Endodermal cell (in vitro differentiated cells): ENCODE measurements around the gene SQSTM1. TPM values are rescaled to one million over a fixed set of nuclear protein-coding genes. Genes with fewer than 3 reads are reported as not detected.

Experiments used
- DNase-seq: peaks from one replicate; pipeline ENCODE4 v3.0.0-alpha.2; 2017
- H3K27ac ChIP-seq: 2 replicates; pipeline ENCODE4 v1.5.1; 2013; ENCODE audit warnings: mild to moderate bottlenecking, low read depth, low read length, moderate library complexity
- H3K27me3 ChIP-seq: 2 replicates; pipeline ENCODE4 v1.6.1; 2013; ENCODE audit warnings: mild to moderate bottlenecking, low read length, moderate library complexity; ENCODE audit not compliant: insufficient read depth, control insufficient read depth, poor library complexity, severe bottlenecking
- H3K36me3 ChIP-seq: 2 replicates; pipeline ENCODE4 v1.7.0; 2013; ENCODE audit warnings: mild to moderate bottlenecking, low read length, moderate library complexity; ENCODE audit not compliant: control insufficient read depth, insufficient read depth
- H3K4me1 ChIP-seq: one replicate; pipeline ENCODE4 v1.7.0; 2013; ENCODE audit warnings: low read length; ENCODE audit not compliant: control insufficient read depth, insufficient read depth
- H3K4me3 ChIP-seq: 2 replicates; pipeline ENCODE4 v1.5.1; 2013; ENCODE audit warnings: mild to moderate bottlenecking, low read length, moderate library complexity
- H3K9ac ChIP-seq: 2 replicates; pipeline ENCODE4 v1.6.1; 2013; ENCODE audit warnings: mild to moderate bottlenecking, low read length, moderate library complexity; ENCODE audit not compliant: poor library complexity, severe bottlenecking; ENCODE audit errors: extremely low read depth
- H3K9me3 ChIP-seq: 2 replicates; pipeline ENCODE4 v1.6.1; 2013; ENCODE audit warnings: mild to moderate bottlenecking, low read length, moderate library complexity; ENCODE audit not compliant: control insufficient read depth
- H3K27ac Mint-ChIP-seq: 2 replicates; pipeline ENCODE4 v1.8.0; 2020; ENCODE audit warnings: mixed read lengths
- H3K27me3 Mint-ChIP-seq: 2 replicates; pipeline ENCODE4 v1.8.0; 2021; ENCODE audit warnings: mild to moderate bottlenecking, mixed read lengths; ENCODE audit not compliant: insufficient read depth
- H3K36me3 Mint-ChIP-seq: 2 replicates; pipeline ENCODE4 v1.8.0; 2020; ENCODE audit warnings: low read depth, mixed read lengths
- H3K4me1 Mint-ChIP-seq: 2 replicates; pipeline ENCODE4 v1.8.0; 2020; ENCODE audit warnings: mixed read lengths
- H3K4me3 Mint-ChIP-seq: 2 replicates; pipeline ENCODE4 v1.8.0; 2020; ENCODE audit warnings: mild to moderate bottlenecking, moderate library complexity, mixed read lengths
- H3K9me3 Mint-ChIP-seq: 2 replicates; pipeline ENCODE4 v1.8.0; 2020; ENCODE audit warnings: mild to moderate bottlenecking, mixed read lengths
- WGBS, 2 experiments: methylation state at CpG; one replicate each; pipeline versions ENCODE4 v1.1.5 to v1.1.7; 2013; ENCODE audit warnings: missing lambda C conversion rate in 2 of 2, mixed read lengths in 1 of 2; ENCODE audit not compliant: insufficient coverage in 1 of 2, insufficient read length in 1 of 2; 5-methylcytosine and 5-hydroxymethylcytosine counted together
- total RNA-seq, 2 donors: library from RNA; stranded (reverse); fragmentation: NEBNext Ultra II Directional in 1 of 2; extraction: Animal tissue kit (Norgen Biotek cat#: 25700) in 1 of 2; gene quantifications; 2 replicates in 1 of 2; 3 replicates in 1 of 2; pipeline ENCODE4 v1.2.1, GENCODE V29; 2021
- TF ChIP-seq, protein P1 (sequence below): fragments of 200-600 bp; sonication (generic); conservative IDR thresholded peaks from 2 replicates; pipeline ENCODE4 v1.5.0; 2021; ENCODE audit warnings: antibody characterized with exemption, mild to moderate bottlenecking

Gene SQSTM1
- total RNA-seq, 2 donors from 2014 or later = 134 to 172 TPM

DNA sequence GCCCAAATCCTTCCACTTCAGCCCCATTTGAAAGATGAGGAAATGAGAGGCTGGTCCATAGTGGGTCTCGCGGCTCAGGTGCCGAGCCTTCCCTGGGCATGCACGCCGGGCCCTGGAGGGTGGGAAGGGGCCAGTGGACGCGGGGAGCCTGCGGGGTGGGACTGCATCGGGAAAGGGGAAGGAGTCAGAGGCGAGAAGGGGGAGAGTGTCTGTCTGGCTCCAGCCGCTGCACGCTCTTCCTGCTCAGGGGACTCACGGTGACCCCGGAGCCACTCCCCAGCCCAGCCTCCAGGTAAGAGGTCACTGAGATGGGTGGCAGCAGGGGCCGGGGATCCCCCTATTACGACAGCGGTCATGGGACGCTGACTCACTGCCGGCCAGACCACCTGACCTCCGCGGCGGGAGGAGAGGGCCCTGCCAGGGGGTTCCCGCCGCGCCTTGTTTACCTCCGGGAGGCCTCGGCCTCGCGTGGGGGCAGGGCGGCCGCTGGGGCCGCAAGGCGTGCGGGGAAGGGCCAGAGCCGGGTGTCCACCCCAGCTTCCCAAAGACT lies 1.9 kb upstream of the SQSTM1 start:
- peaks cover 28% of the 10 kb centered on the region for H3K36me3 Mint-ChIP-seq
- Histone ChIP-seq H3K4me1 (peaks cover 22% of the 10 kb centered on the region), H3K4me3 (no peak overlapping the region), H3K9me3 (no peaks in the 10 kb centered on the region), H3K36me3 (peaks cover 20% of the 10 kb centered on the region), H3K9ac (no peak overlapping the region), H3K27ac (peak overlapping the region; percentile 25), H3K27me3 (no peaks in the 10 kb centered on the region)
- peak overlapping the region; percentile 92 for H3K27ac Mint-ChIP-seq
- H3K27me3 Mint-ChIP-seq = peaks cover 4% of the 10 kb centered on the region
- TF ChIP-seq, protein P1, sequence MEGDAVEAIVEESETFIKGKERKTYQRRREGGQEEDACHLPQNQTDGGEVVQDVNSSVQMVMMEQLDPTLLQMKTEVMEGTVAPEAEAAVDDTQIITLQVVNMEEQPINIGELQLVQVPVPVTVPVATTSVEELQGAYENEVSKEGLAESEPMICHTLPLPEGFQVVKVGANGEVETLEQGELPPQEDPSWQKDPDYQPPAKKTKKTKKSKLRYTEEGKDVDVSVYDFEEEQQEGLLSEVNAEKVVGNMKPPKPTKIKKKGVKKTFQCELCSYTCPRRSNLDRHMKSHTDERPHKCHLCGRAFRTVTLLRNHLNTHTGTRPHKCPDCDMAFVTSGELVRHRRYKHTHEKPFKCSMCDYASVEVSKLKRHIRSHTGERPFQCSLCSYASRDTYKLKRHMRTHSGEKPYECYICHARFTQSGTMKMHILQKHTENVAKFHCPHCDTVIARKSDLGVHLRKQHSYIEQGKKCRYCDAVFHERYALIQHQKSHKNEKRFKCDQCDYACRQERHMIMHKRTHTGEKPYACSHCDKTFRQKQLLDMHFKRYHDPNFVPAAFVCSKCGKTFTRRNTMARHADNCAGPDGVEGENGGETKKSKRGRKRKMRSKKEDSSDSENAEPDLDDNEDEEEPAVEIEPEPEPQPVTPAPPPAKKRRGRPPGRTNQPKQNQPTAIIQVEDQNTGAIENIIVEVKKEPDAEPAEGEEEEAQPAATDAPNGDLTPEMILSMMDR = no peak
- DNase-seq = peak; percentile 92
- peak overlapping the region; percentile 48 for H3K4me3 Mint-ChIP-seq
- peaks cover 29% of the 10 kb centered on the region for H3K4me1 Mint-ChIP-seq
- 27 to 34% methylated on average over 13 to 35 of the region's 35 CpGs for WGBS, 2 experiments
- H3K9me3 Mint-ChIP-seq = no peaks in the 10 kb centered on the region

DNA sequence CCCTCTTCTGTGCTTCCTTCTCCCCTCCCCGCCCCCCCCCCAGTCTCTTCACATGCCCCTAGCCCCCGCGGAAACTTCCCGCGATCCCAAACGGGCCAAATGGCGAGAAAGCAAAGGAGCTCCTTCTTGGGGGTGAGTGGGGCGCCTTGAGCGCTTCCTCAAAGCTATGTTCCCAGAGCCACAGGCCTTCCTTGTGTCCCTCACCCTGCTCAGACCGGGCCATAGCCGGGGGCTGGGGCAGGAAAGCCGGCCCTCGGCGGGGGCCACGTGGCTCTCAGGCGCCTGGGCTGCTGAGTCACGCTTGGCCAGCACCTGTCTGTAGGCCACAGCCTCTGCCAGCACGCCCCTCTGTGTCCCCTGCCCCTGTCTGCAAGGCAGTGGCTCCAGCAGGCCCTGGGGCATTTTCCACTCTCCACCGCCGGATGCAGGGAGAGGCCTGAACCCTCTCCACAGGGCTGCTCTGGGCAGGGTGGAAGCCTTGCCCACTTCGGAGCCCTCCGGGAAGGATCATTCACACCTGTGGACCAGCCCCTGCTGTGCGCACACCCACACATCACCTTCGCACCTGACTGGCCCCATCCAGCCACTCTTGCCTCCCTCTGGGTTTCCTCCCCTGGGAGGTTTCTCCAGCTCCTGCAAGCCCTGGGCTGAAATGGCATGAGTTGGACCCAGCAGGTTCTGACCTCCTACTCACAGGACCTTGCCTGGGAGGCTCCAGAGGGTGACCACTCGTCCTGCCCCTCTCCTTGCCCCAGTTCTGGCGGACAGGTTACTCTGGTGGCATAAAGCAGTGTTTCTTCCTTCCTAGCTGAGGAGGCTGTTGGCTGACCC lies 1.2 kb upstream of the SQSTM1 start:
- Histone ChIP-seq H3K9ac (no peak overlapping the region), H3K4me1 (peaks cover 22% of the 10 kb centered on the region), H3K9me3 (no peaks in the 10 kb centered on the region), H3K4me3 (no peak overlapping the region), H3K27ac (peak overlapping the region; percentile 25), H3K36me3 (peaks cover 20% of the 10 kb centered on the region), H3K27me3 (no peaks in the 10 kb centered on the region)
- TF ChIP-seq, protein P1 = no peak
- no peaks in the 10 kb centered on the region for H3K9me3 Mint-ChIP-seq
- 57 to 60% methylated on average over 14 to 25 of the region's 26 CpGs for WGBS, 2 experiments
- H3K27me3 Mint-ChIP-seq = peaks cover 4% of the 10 kb centered on the region
- H3K27ac Mint-ChIP-seq = peak overlapping the region; percentile 89
- peaks cover 29% of the 10 kb centered on the region for H3K4me1 Mint-ChIP-seq
- peak; percentile 91 for DNase-seq
- H3K36me3 Mint-ChIP-seq = peaks cover 27% of the 10 kb centered on the region
- peak overlapping the region; percentile 90 for H3K4me3 Mint-ChIP-seq

DNA sequence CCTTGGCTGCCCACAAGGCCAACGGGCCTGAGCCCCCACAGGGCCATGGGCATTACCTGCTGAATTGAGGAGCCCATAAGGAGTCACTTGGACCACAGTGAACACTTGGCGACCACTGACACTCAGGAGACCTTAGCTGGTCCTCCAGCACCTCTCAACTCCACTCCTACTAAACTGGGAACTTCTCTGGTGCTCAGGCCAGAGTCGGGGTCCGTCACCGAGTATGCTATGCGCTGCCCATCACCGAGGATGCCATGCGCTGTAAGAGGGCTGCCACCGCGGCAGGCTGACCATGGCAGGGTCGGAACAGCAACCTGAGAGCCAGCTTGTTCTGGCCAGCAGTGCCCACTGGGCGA lies 600 bp upstream of the SQSTM1 start:
- Histone ChIP-seq H3K36me3 (peaks cover 20% of the 10 kb centered on the region), H3K27ac (peak overlapping the region; percentile 60), H3K9ac (no peak overlapping the region), H3K9me3 (no peaks in the 10 kb centered on the region), H3K27me3 (no peaks in the 10 kb centered on the region), H3K4me3 (peak overlapping the region; percentile 88), H3K4me1 (peaks cover 22% of the 10 kb centered on the region)
- H3K4me3 Mint-ChIP-seq = peak overlapping the region; percentile 90
- TF ChIP-seq, protein P1 = no peak
- peaks cover 4% of the 10 kb centered on the region for H3K27me3 Mint-ChIP-seq
- WGBS, 2 experiments = 90 to 91% methylated on average over 11 to 12 of the region's 12 CpGs
- peaks cover 28% of the 10 kb centered on the region for H3K36me3 Mint-ChIP-seq
- no peak for DNase-seq
- H3K9me3 Mint-ChIP-seq = no peaks in the 10 kb centered on the region
- H3K4me1 Mint-ChIP-seq = peaks cover 29% of the 10 kb centered on the region
- H3K27ac Mint-ChIP-seq = peak overlapping the region; percentile 89
